Fibroblast of villous mesenchyme (primary cell): Measurements from ENCODE around the gene NDUFB2. TPM values are rescaled to one million over a fixed set of nuclear protein-coding genes. Genes with fewer than 3 reads are reported as not detected.
A peak's percentile ranks its signal among the peaks of the same experiment; 100 is the strongest.
"Not testable (repeated sequence)": the region's sequence is repeated elsewhere in the genome, so short reads cannot be mapped to it uniquely, and the experiment has no call there.

Source experiments
- DNase-seq: peaks from one replicate; pipeline ENCODE4 v3.0.0-alpha.2; 2010; ENCODE audit warnings: low read depth
- H3K4me3 ChIP-seq: 2 replicates; pipeline ENCODE4 v1.5.1; 2011; ENCODE audit warnings: low read depth, mild to moderate bottlenecking, low read length
- total RNA-seq: library from RNA; depleted of rRNA; stranded (reverse); fragments of >200 nt; gene quantifications from 2 replicates; pipeline ENCODE4 v1.2.3, GENCODE V29; 2012
- TF ChIP-seq, protein P1 (sequence below): IDR thresholded peaks from 2 replicates; pipeline ENCODE4 v1.5.1; 2012; ENCODE audit warnings: low read depth, mild to moderate bottlenecking, low read length; ENCODE audit not compliant: insufficient read depth

NDUFB2 gene
- total RNA-seq, 1 donor, result 91.1 TPM

DNA sequence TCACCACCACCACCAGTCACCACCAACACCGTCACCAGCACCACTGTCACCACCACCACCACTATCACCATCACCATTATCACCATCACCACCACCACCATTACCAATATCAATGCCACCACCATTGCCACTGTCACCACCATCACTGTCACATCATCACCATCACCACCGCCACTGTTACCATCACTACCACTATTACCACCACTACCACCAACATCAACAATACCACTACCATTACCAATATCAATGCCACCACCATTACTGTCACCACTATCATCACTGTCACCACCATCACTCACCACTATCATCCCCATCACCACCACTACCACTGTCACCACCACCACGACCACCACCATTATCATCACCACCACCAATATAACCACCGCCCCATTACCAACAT lies 41.8 kb upstream of the NDUFB2 start:
- TF ChIP-seq, protein P1, sequence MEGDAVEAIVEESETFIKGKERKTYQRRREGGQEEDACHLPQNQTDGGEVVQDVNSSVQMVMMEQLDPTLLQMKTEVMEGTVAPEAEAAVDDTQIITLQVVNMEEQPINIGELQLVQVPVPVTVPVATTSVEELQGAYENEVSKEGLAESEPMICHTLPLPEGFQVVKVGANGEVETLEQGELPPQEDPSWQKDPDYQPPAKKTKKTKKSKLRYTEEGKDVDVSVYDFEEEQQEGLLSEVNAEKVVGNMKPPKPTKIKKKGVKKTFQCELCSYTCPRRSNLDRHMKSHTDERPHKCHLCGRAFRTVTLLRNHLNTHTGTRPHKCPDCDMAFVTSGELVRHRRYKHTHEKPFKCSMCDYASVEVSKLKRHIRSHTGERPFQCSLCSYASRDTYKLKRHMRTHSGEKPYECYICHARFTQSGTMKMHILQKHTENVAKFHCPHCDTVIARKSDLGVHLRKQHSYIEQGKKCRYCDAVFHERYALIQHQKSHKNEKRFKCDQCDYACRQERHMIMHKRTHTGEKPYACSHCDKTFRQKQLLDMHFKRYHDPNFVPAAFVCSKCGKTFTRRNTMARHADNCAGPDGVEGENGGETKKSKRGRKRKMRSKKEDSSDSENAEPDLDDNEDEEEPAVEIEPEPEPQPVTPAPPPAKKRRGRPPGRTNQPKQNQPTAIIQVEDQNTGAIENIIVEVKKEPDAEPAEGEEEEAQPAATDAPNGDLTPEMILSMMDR, result no peak
- no peak overlapping the region for H3K4me3 ChIP-seq
- DNase-seq, result no peak

DNA sequence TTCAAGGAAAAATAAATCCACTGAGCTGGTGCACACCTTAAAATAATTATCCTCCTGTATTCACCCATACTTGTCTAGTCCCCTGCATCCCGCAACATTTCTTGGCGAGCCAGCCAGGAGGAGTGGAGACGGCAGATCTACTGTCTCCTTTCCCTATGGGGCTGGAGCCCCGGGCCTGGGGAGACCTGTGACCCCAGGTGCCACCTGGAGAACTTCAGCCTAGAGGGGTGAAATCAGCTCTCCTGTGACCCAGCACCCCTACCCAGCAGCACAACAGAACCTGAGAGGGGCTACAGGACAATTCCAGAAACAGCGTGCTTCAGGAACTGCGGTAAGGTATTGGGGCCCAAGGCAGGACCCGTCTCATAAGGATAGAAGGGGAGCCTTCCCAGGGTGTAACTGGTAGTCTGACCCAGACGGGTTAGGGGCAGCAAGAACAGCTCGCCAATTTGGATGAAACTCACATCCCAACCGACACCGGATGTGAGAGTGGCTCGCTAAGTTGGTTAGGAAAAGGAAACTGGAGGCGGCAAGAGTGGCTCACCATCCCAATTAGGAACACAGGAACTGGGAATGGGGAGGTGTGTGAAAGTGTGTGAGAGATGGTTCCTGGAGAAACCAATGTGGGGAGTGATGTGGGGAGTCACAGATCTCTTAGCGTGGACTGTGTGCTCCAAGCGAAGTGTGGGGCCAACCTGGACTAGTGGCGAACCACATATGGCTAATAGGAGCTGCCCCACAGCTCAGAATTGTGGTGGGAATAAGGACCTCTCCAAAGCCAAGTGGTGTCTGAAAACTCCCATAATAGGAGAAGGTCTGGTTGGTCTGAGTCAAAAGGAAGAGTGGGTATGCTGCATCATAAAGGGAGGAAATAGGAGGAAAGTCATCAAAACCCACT lies 40.7 kb upstream of the NDUFB2 start:
- H3K4me3 ChIP-seq, result no peak overlapping the region
- TF ChIP-seq, protein P1, result no peak
- no peak for DNase-seq

DNA sequence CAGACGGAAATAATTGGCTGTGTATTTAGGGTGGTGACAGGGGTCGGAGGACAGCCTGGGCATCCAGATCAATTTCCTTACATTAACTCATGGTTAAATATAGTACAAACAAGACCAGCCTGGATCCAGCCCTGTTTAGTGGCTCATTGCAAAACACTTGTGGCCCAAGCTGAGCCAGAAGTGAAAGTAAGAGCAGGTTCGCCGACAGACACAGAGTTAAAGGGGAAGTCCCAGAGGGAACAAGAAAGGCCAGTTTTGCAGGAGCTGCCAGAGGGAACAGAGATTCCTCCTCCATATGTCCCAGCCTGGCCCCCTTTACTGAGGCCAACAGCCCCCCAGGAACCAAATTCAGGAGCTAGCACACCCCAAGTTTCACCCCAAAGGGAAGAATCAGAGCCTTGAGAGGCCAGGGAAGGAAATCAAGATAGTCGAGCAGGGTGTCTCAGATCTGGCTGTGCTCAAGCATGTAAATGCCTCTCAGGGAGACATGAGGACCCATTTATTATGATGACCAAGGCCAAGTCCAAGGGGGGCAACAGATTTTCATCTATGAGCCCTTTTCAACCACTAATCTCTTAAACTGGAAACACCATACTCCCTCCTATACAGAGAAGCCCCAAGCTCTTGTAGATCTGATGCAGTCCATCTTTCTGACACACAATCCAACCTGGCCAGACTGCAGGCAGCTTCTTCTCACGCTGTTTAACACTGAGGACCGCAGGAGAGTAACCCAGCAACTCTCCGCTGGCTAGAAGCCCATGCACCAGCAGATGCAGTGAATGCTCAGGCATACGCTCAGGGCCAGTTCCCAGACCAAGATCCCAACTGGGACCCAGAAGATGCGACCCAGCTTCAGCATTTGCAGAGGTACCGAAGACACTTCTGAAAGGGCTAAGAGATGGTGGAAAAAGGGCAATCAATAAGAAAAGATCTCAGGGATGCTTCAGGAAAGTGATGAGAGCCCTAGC lies 39.7 kb upstream of the NDUFB2 start:
- peak overlapping the region; percentile 48 for H3K4me3 ChIP-seq
- TF ChIP-seq, protein P1, result no peak
- DNase-seq, result peak; percentile 86

DNA sequence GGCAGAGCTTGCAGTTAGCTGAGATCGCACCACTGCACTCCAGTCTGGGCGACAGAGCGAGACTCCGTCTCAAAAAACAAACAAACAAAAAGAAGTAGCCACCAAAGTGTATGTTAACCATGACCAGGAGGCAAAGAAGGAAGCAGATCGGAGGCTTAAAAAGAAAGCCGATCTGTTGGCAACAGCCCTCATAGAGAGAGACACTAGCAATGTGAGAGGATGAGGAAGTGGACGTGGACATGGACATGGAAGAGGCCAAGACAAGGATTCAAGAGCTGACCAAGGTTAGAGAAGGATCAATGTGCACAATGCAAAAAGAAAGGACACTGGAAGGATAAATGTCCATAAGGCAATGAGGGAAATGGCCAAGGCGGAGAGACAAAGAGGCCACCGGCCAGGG lies 38.6 kb upstream of the NDUFB2 start:
- H3K4me3 ChIP-seq, result no peak overlapping the region
- no peak for DNase-seq
- TF ChIP-seq, protein P1, result no peak

DNA sequence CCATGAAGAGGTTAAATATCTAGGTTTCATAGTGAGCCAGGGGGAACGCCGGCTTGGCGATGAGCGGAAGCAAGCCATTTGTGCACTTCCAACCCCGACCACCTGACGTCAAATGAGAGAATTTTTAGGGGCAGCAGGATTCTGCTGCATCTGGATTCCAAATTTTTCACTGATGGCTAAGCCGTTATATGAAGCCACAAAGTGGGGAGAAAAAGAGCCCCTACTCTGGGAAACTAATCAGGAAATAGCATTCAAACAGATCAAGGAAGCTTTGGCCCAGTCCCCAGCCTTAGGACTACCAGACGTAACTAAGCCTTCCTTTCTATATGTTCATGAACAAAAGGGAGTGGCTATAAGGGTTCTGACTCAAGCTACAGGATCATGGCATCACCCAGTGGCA lies 36.7 kb upstream of the NDUFB2 start:
- TF ChIP-seq, protein P1, result no peak
- no peak overlapping the region for H3K4me3 ChIP-seq
- DNase-seq, result no peak

DNA sequence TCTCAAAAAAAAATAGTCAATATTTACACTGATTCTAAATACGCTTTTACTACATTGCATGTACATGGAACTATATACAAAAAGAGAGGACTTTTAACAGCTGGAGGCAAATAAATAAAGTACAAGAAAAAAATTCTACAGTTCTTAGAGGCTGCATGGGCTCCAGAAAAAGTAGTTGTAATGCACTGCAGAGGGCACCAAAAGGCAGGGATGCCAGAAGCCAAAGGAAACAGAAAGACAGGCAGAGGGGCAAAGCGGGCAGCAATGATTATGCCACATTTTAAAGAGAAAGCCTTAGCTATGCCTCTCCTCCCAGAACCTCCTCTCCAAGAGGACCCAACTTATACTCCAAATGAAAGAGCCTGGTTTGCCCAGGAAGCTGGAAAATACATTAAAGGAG lies 35.4 kb upstream of the NDUFB2 start:
- DNase-seq, result no peak
- no peak overlapping the region for H3K4me3 ChIP-seq
- TF ChIP-seq, protein P1, result peak; percentile 18

DNA sequence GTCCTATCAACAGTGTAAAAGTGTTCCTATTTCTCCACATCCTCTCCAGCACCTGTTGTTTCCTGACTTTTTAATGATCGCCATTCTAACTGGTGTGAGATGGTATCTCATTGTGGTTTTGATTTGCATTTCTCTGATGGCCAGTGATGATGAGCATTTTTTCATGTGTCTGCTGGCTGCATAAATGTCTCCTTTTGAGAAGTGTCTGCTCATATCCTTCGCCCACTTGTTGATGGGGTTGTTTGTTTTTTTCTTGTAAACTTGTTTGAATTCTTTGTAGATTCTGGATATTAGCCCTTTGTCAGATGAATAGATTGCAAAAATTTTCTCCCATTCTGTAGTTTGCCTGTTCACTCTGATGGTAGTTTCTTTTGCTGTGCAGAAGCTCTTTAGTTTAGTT lies 33.6 kb upstream of the NDUFB2 start:
- DNase-seq, H3K4me3 ChIP-seq: not testable (repeated sequence)
